Measurements from ENCODE around the gene EVI5.
"Not testable (repeated sequence)": the region's sequence is repeated elsewhere in the genome, so short reads cannot be mapped to it uniquely, and the experiment has no call there.

DNA sequence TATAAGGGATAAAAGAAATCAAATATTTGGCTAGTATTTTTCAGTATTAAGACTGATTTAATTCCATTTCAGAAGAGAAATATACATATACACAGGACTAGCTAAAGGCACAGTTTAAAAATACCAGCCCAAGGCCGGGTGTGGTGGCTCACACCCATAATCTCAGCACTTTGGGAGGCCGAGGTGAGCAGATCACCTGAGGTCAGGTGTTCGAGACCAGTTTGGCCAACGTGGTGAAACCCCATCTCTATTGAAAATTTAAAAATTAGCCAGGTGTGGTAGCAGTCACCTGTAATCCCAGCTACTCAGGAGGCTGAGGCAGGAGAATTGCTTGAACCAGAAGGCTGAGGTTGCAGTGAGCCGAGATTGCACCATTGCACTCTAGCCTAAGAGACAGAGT lies 200.1 kb downstream of the EVI5 start:
- TF ChIP-seq, protein P1, sequence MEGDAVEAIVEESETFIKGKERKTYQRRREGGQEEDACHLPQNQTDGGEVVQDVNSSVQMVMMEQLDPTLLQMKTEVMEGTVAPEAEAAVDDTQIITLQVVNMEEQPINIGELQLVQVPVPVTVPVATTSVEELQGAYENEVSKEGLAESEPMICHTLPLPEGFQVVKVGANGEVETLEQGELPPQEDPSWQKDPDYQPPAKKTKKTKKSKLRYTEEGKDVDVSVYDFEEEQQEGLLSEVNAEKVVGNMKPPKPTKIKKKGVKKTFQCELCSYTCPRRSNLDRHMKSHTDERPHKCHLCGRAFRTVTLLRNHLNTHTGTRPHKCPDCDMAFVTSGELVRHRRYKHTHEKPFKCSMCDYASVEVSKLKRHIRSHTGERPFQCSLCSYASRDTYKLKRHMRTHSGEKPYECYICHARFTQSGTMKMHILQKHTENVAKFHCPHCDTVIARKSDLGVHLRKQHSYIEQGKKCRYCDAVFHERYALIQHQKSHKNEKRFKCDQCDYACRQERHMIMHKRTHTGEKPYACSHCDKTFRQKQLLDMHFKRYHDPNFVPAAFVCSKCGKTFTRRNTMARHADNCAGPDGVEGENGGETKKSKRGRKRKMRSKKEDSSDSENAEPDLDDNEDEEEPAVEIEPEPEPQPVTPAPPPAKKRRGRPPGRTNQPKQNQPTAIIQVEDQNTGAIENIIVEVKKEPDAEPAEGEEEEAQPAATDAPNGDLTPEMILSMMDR (IDR thresholded peaks at IDR 0.05): not testable (repeated sequence)
- TF ChIP-seq POLR2A (IDR thresholded peaks at IDR 0.05): not testable (repeated sequence)
